ENCODE results near the gene MRPL9.

The MRPL9 gene

GRCh38 chr1:151800830-151801229, 37.5 kb upstream of the MRPL9 start:
- TF ChIP-seq, protein P1, sequence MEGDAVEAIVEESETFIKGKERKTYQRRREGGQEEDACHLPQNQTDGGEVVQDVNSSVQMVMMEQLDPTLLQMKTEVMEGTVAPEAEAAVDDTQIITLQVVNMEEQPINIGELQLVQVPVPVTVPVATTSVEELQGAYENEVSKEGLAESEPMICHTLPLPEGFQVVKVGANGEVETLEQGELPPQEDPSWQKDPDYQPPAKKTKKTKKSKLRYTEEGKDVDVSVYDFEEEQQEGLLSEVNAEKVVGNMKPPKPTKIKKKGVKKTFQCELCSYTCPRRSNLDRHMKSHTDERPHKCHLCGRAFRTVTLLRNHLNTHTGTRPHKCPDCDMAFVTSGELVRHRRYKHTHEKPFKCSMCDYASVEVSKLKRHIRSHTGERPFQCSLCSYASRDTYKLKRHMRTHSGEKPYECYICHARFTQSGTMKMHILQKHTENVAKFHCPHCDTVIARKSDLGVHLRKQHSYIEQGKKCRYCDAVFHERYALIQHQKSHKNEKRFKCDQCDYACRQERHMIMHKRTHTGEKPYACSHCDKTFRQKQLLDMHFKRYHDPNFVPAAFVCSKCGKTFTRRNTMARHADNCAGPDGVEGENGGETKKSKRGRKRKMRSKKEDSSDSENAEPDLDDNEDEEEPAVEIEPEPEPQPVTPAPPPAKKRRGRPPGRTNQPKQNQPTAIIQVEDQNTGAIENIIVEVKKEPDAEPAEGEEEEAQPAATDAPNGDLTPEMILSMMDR (IDR thresholded peaks at IDR 0.05; ENCODE audit: borderline replicate concordance, insufficient read depth, low read depth, low read length) = no peak

GRCh38 chr1:151799179-151800022, 36.1 kb upstream of the MRPL9 start:
- TF ChIP-seq, protein P1 (IDR thresholded peaks at IDR 0.05; ENCODE audit: borderline replicate concordance, insufficient read depth, low read depth, low read length) = no peak
- no peak overlapping the region for H3K4me3 ChIP-seq (ENCODE audit: low read depth, low read length)

More at GRCh38 chr1:151800830-151801229, 37.5 kb upstream of the MRPL9 start:
- no peak overlapping the region for H3K4me3 ChIP-seq (ENCODE audit: low read depth, low read length)

DNA sequence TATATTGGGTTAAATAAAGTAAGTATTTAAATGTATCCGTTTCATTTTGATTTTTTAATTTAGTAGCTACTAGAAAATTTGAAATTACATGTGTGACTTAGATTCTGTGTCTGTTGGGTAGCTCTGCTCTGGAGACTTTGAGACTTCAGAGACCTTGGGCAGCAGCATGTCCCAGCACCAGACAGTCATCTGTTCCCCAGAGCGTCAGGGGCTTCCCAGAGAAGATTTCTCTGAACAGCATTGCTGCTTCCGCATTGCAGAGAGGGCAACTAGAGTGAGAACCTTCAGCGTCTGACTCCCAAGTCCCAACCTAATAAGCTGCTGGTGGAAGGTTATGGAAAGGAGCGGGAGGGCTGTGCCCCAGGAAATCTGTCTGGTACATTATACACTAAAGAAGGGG, 35.3 kb upstream of the MRPL9 start:
- H3K4me3 ChIP-seq (ENCODE audit: low read depth, low read length) = no peak overlapping the region
- TF ChIP-seq, protein P1 (IDR thresholded peaks at IDR 0.05; ENCODE audit: borderline replicate concordance, insufficient read depth, low read depth, low read length) = no peak

DNA sequence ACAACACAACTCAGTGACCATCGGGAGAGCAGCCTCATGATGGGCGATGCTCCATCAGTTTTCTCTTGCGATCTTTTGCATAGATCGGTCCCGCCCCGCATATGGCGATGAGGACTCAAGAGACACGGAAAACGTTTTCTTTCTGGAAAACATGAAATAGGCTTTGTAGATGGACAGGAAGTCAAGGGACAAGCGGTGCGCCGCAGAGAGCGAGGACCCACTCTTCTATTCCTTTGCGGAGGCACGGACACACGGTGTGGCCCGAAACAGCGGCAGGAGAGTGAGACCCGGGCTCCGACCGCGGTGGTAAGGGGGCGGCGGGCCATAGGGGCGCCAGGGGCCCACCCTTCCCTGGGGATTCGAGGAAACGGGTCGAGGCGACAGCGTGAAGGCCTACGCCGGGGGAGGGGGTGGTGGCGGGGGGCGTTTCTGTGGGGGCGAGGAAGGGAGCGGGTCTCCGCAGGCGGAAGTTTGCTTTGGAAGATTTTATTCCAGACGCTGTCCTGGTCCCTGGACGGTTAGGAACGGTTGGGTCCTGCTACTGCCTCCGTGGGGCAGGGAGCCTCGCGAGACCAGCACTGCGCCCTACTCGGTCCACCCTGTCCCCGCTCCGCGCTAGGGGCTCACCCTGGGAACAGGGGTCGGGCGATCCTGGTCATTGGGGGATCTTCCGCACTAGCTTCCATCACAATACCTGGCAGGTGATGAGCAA, 27.8 kb upstream of the MRPL9 start:
- TF ChIP-seq, protein P1 (IDR thresholded peaks at IDR 0.05; ENCODE audit: borderline replicate concordance, insufficient read depth, low read depth, low read length) = no peak
- H3K4me3 ChIP-seq (ENCODE audit: low read depth, low read length) = peak overlapping the region; percentile 55

DNA sequence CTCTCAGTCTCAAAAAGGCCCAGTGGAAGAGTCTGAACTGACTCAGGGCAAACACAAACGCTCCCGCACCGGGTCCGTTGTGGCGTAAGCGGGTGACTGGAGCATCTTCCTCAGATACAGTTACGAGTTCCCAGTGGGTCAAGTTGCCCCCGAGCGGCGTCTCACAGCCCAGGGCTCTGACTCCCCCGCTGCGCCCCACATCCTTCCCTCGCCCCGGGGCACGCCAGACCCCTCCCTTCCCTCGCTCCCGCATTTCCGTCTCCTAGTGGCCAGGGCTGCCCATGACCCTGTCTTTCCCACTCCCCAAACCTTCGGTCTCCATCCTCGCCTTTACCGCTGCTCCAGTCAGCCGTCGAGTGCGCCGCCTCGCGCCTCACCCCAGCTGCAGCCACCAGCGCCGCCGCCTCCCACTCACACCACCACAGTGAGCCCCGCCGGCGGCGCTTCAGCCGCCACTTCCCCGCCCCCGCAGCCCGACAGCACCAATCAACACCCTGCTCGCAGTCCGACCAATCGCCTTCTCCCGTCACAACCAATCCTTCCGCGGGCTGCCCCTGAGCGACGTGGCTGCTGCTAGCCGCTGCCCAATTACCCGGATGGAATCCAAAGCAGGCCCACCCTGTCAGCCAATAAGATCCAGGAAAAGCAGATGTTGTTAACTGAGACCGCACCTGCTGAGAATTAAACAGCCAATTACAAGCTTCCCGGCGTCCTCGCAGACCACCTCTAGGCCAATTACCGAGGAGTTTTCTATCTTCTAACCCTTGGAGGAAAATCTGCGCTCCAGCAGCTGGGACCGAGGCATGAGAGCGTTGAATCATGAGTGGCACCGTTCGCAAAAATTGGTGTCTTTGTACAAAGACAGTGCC, 27.0 kb upstream of the MRPL9 start, which contains the start of gene TDRKH:
TSS of gene TDRKH (minus strand) at position 430 of the 869 bp plus-strand sequence. CDS start 7,478 bp downstream, outside the sequence.
- peak within 1 kb of the TSS; percentile 71 for H3K4me3 ChIP-seq (ENCODE audit: low read depth, low read length)
- TF ChIP-seq, protein P1 (IDR thresholded peaks at IDR 0.05; ENCODE audit: borderline replicate concordance, insufficient read depth, low read depth, low read length) = 0 out of 2 replicates have a peak, but pooled peaks have one; percentile 32

DNA sequence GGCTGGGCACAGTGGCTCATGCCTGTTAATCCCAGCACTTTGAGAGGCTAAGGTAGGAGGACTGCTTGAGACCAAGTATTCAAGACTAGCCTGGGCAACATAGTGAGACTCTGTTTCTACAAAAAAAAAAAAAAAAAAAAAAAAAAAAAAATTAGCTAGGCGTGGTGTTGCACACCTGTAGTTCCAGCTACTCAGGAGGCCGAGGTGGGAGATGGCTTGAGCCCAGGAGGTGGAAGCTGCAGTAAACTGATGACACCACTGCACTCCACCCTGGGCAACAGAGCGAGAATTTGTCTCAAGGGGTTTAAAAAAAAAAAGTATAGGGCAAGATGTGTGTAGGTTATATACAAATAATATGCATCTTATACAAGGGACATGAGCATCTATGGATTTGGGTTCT, 24.4 kb upstream of the MRPL9 start:
- H3K4me3 ChIP-seq (ENCODE audit: low read depth, low read length) = no peak overlapping the region

More for the DNA sequence above, 24.4 kb upstream of the MRPL9 start:
- TF ChIP-seq, protein P1 (IDR thresholded peaks at IDR 0.05; ENCODE audit: borderline replicate concordance, insufficient read depth, low read depth, low read length) = no peak

Measured in GM12875 (cell line).